ENCODE results near the gene KIF5A.

KIF5A gene

DNA sequence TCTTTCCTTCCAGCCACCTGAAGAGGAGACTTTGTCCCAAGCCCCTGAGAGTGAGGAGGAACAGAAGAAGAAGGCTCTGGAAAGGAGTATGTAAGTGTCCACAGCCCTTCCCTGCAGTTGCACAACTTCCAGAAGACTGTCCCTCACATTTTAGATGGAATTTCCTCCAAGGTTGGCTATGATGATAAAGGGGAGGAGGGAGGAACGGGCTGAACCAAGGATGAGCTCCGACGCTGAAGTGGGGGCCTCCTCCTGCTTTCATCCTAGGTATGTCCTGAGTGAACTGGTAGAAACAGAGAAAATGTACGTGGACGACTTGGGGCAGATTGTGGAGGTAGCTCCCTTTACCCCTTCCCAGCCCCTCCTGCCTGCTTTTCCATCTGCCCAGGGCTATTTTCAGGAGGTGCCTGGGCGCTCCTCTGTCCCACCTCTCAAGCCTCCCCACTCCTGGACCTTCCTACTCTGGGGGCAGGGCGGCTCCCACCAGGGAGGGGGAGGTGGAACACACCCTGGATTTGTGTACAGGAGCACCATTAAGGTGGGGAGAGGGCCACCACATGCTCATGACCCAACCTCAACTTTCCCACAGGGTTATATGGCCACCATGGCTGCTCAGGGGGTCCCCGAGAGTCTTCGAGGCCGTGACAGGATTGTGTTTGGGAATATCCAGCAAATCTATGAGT is 63.7 kb downstream of the KIF5A start:
- TF ChIP-seq CREB1 (IDR thresholded peaks at IDR 0.05; ENCODE audit: low read depth) = no peak
- no peak for TF ChIP-seq TCF12 (IDR thresholded peaks at IDR 0.05; ENCODE audit: low read depth)
- no peak for TF ChIP-seq EGR1 (IDR thresholded peaks at IDR 0.05)
- TF ChIP-seq FOXM1 (IDR thresholded peaks at IDR 0.05; ENCODE audit: borderline replicate concordance, low read depth) = no peak
- TF ChIP-seq NFIC (IDR thresholded peaks at IDR 0.05) = no peak
- TF ChIP-seq RAD21 (IDR thresholded peaks at IDR 0.05; ENCODE audit: low read depth) = no peak
- TF ChIP-seq, protein P1, sequence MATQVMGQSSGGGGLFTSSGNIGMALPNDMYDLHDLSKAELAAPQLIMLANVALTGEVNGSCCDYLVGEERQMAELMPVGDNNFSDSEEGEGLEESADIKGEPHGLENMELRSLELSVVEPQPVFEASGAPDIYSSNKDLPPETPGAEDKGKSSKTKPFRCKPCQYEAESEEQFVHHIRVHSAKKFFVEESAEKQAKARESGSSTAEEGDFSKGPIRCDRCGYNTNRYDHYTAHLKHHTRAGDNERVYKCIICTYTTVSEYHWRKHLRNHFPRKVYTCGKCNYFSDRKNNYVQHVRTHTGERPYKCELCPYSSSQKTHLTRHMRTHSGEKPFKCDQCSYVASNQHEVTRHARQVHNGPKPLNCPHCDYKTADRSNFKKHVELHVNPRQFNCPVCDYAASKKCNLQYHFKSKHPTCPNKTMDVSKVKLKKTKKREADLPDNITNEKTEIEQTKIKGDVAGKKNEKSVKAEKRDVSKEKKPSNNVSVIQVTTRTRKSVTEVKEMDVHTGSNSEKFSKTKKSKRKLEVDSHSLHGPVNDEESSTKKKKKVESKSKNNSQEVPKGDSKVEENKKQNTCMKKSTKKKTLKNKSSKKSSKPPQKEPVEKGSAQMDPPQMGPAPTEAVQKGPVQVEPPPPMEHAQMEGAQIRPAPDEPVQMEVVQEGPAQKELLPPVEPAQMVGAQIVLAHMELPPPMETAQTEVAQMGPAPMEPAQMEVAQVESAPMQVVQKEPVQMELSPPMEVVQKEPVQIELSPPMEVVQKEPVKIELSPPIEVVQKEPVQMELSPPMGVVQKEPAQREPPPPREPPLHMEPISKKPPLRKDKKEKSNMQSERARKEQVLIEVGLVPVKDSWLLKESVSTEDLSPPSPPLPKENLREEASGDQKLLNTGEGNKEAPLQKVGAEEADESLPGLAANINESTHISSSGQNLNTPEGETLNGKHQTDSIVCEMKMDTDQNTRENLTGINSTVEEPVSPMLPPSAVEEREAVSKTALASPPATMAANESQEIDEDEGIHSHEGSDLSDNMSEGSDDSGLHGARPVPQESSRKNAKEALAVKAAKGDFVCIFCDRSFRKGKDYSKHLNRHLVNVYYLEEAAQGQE (IDR thresholded peaks at IDR 0.05; ENCODE audit: low read depth) = no peak
- TF ChIP-seq EP300 (IDR thresholded peaks at IDR 0.05; ENCODE audit: borderline replicate concordance) = no peak
- no peak for TF ChIP-seq YY1 (IDR thresholded peaks at IDR 0.05; ENCODE audit: low read depth)
- no peak for TF ChIP-seq ZBTB7A (IDR thresholded peaks at IDR 0.05; ENCODE audit: low read depth)
- no peak for TF ChIP-seq TAF1 (IDR thresholded peaks at IDR 0.05; ENCODE audit: low read depth)

DNA sequence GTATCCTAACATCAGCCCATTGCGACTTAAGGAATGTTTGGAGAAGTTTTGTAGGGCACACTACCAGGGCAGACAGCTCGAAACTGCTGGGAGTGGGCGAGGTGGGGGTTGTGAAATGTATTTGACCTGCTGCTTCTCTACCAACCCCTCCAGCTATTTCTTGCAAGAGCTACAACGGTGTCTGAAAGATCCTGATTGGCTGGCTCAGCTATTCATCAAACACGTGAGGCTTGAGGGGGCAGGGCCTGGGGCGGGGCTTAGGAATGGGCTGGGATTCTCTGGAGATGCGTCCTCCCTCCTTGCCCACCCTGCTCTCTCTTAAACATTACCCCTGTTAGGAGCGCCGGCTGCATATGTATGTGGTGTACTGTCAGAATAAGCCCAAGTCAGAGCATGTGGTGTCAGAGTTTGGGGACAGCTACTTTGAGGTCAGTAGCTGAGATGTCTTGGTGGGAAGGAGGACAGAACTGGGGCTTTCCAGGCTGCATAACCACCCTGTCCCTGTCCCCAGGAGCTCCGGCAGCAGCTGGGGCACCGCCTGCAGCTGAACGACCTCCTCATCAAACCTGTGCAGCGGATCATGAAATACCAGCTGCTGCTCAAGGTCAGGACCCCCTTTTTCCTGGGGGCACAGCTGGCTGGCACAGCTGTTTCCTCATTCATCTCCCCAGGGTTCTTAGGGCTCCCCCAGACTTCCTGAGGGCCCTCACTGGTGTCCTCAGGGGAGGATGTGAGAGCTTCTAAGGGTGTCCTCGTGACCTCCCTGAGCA is 64.5 kb downstream of the KIF5A start:
- TF ChIP-seq, protein P2, sequence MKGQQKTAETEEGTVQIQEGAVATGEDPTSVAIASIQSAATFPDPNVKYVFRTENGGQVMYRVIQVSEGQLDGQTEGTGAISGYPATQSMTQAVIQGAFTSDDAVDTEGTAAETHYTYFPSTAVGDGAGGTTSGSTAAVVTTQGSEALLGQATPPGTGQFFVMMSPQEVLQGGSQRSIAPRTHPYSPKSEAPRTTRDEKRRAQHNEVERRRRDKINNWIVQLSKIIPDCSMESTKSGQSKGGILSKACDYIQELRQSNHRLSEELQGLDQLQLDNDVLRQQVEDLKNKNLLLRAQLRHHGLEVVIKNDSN (IDR thresholded peaks at IDR 0.05) = peak; percentile 85
- TF ChIP-seq, protein P1 (IDR thresholded peaks at IDR 0.05; ENCODE audit: low read depth) = no peak

DNA sequence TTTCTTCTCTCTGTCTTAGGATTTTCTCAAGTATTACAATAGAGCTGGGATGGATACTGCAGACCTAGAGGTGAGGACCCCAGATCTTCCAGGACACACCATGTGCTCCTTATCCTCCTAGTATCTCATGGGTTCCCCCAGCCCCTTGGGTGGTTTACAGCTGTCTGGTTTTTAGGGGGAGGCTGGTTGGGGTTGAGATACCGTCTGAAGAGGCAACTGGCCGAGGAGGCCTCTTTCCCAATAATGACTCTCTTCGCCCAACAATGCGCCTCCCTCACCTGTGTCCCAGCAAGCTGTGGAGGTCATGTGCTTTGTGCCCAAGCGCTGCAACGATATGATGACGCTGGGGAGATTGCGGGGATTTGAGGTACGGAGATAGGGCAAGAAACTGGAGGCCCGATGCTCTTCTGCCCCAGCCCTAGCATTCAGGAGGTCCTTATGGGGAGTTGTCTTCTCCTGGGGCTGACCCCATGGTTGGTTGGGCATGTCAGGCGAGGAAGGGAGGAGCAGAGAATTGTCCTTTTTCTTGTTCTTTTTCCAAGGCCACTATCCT is 65.2 kb downstream of the KIF5A start:
- TF ChIP-seq YY1 (IDR thresholded peaks at IDR 0.05; ENCODE audit: low read depth) = no peak
- no peak for TF ChIP-seq NFIC (IDR thresholded peaks at IDR 0.05)
- TF ChIP-seq, protein P2 (IDR thresholded peaks at IDR 0.05) = no peak
- TF ChIP-seq FOXM1 (IDR thresholded peaks at IDR 0.05; ENCODE audit: borderline replicate concordance, low read depth) = no peak

DNA sequence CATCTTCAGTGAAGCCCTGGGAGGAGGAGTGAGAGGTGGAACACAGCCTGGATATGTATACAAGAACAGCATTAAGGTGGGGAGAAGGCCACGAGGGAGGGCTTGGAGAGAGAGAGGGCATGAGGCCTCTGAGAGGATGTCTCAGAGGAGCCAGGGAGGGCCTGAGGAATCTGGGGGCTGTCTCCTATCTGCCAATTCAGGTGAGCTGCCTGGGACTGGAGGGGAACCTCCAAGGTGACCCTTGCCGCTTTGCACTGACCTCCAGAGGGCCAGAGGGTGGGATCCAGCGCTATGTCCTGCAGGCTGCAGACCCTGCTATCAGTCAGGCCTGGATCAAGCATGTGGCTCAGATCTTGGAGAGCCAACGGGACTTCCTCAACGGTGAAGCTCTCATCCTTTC is 65.8 kb downstream of the KIF5A start:
- TF ChIP-seq, protein P2 (IDR thresholded peaks at IDR 0.05) = no peak

DNA sequence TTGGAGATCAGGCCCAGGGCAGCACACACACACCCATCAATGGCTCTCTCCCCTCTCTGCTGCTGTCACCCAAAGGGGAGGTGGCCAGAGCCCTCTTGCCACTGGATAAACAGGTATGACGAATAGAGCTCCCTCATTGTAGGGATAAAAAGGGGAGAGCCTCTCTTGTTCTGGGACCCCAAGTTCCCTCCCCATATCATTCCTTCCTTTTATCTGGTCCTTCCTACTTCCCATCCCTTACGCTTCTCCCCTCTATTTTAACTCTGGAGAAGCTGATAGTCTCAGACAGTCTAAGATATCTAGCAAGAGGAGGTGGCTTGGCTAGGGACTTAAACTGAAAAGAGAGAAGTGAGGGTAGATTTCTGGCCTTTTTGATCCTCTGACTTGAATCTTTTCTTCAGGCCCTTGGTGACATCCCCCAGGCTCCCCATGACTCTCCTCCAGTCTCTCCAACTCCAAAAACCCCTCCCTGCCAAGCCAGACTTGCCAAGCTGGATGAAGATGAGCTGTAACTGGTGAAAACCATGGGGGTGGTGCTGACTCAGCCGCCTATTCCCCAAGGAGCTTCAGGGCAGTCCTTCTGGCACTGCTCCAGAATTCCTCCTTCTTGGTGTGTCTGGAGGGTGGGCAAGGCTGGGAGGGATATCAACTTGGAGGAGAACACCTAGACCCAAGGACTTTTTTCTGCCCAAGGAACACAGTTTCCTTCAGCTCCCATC is 66.7 kb downstream of the KIF5A start:
- TF ChIP-seq TAF1 (IDR thresholded peaks at IDR 0.05; ENCODE audit: low read depth) (no peak), NFIC (IDR thresholded peaks at IDR 0.05) (0 out of 2 replicates have a peak, but pooled peaks have one; percentile 16)

DNA sequence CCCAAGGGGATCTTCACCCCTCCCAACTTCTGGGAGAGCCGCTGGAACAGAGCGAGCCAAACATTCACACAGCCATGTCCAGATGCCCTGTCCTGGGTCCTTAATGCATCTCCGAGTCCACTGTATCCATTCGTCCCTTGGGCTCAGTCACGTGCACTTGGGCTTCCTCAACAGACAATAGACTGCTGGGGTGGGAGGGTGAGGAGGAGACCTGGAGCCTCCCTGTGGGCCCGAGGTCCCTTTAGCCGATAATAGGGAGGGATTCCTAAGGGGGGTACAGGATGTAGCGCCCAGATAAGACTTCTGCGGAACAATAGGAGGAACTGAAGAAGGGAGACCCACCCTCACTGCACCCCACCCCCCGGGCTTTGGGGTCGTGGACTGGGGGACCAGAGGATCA is 68.1 kb downstream of the KIF5A start:
- TF ChIP-seq ZBTB7A (IDR thresholded peaks at IDR 0.05; ENCODE audit: low read depth) (no peak), TCF12 (IDR thresholded peaks at IDR 0.05; ENCODE audit: low read depth) (no peak), TAF1 (IDR thresholded peaks at IDR 0.05; ENCODE audit: low read depth) (no peak), CEBPB (IDR thresholded peaks at IDR 0.05) (no peak)

All from Ishikawa (cell line).